Measurements from ENCODE around the gene OXGR1.

DNA sequence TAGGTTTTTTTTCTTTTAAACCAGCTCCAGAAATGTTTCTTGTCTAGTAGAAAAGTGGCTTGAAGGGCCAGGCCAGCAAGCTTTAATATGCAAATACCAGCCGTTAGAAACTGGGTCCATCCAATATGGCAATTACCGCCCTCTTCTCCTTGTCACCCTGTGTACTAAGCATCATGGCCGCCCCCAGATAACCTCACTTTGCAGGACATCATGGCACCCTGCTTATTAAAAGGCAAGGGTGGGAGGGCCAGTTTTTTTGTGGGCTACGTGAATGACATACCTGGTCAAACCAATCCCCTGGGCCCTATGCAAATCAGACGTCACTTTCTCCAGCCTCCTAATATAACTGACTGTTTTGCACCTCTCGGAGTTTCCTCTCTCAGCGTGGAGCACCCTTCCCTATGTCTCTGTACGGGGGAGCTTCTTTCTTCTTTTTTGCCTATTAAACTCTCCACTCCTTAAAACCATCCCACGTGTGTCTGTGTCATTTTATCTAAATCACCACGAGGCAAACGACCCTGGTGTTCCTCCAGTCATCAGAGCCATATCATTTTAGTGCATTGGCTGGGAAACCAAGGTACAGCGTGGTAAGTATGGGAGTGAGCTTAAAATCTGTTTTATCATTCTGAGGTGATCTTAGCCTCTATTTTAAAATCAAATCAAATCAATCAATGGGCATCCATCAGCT is 27.7 kb downstream of the OXGR1 start:
- TF ChIP-seq, protein P1, sequence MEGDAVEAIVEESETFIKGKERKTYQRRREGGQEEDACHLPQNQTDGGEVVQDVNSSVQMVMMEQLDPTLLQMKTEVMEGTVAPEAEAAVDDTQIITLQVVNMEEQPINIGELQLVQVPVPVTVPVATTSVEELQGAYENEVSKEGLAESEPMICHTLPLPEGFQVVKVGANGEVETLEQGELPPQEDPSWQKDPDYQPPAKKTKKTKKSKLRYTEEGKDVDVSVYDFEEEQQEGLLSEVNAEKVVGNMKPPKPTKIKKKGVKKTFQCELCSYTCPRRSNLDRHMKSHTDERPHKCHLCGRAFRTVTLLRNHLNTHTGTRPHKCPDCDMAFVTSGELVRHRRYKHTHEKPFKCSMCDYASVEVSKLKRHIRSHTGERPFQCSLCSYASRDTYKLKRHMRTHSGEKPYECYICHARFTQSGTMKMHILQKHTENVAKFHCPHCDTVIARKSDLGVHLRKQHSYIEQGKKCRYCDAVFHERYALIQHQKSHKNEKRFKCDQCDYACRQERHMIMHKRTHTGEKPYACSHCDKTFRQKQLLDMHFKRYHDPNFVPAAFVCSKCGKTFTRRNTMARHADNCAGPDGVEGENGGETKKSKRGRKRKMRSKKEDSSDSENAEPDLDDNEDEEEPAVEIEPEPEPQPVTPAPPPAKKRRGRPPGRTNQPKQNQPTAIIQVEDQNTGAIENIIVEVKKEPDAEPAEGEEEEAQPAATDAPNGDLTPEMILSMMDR (IDR thresholded peaks at IDR 0.05) = no peak
- TF ChIP-seq POLR2A (IDR thresholded peaks at IDR 0.05) = no peak

Data from right lobe of liver (tissue), 4 donors.